Small intestine (tissue), 7 donors: ENCODE data around the gene TECPR2. TPM values are rescaled to one million over a fixed set of nuclear protein-coding genes. Genes with fewer than 3 reads are reported as not detected.
"Not testable (repeated sequence)": the region's sequence is repeated elsewhere in the genome, so short reads cannot be mapped to it uniquely, and the experiment has no call there.

ENCODE experiments used
- DNase-seq, 2 donors: peaks; one replicate each; pipeline versions ENCODE4 v3.0.0 to v3.0.0-alpha.2; 2013
- FAIRE-seq: peaks from 2 replicates; lab custom pipeline; 2012; peaks lifted over from hg19 to GRCh38; lab: Jason Lieb, UNC
- H3K27ac ChIP-seq, 3 donors: one replicate each; pipeline ENCODE4 v1.5.1; 2013; ENCODE audit warnings: low read length in 2 of 3, mild to moderate bottlenecking in 2 of 3, control low read depth in 1 of 3, inconsistent platforms in 1 of 3, low read depth in 1 of 3, moderate library complexity in 1 of 3
- H3K27me3 ChIP-seq, 3 donors: one replicate each; pipeline ENCODE4 v1.6.1; 2013; ENCODE audit warnings: low read length in 3 of 3, inconsistent platforms in 1 of 3; ENCODE audit not compliant: control insufficient read depth in 3 of 3, insufficient read depth in 3 of 3
- H3K36me3 ChIP-seq, 3 donors: one replicate each; pipeline ENCODE4 v1.6.1; 2013; ENCODE audit warnings: low read length in 3 of 3, inconsistent platforms in 1 of 3, low read depth in 1 of 3, mild to moderate bottlenecking in 1 of 3, moderate library complexity in 1 of 3; ENCODE audit not compliant: control insufficient read depth in 3 of 3, insufficient read depth in 2 of 3
- H3K4me1 ChIP-seq, 3 donors: one replicate each; pipeline ENCODE4 v1.6.1; 2013; ENCODE audit warnings: low read length in 2 of 3, inconsistent platforms in 1 of 3, low read depth in 1 of 3, mild to moderate bottlenecking in 1 of 3, moderate library complexity in 1 of 3; ENCODE audit not compliant: control insufficient read depth in 3 of 3, insufficient read depth in 2 of 3
- H3K4me3 ChIP-seq, 3 donors: one replicate each; pipeline ENCODE4 v1.5.1; 2013; ENCODE audit warnings: low read length in 3 of 3, control low read depth in 1 of 3, inconsistent platforms in 1 of 3, low read depth in 1 of 3, mild to moderate bottlenecking in 1 of 3, moderate library complexity in 1 of 3
- H3K9me3 ChIP-seq, 2 donors: one replicate each; pipeline ENCODE4 v1.6.1; 2013; ENCODE audit warnings: low read depth in 1 of 2, low read length in 1 of 2; ENCODE audit not compliant: control insufficient read depth in 2 of 2, insufficient read depth in 1 of 2
- WGBS, 3 donors: extraction: QIAGEN DNeasy Blood & Tissue Kit; methylation state at CpG; one replicate each; pipeline ENCODE4 v1.1.7; 2013; 5-methylcytosine and 5-hydroxymethylcytosine counted together
- polyA plus RNA-seq, 4 donors: library from polyadenylated mRNA; stranded (reverse) in 3 of 4; unstranded in 1 of 4; fragments of 200-250 nt in 3 of 4; fragments of 120-200 nt in 1 of 4; gene quantifications; one replicate each; pipeline versions ENCODE4 v1.2.1 to v1.2.3, GENCODE V29; 2013
- donor health status: healthy with polysubstance abuse.
- donor health status: control.
- donor health status: control.
- donor health status: Bipolar disorder and iron deficiency.
- donor health status: healthy.

TECPR2 gene
- polyA plus RNA-seq, 4 donors = 3.2 to 10.6 (median 7.6) TPM

DNA sequence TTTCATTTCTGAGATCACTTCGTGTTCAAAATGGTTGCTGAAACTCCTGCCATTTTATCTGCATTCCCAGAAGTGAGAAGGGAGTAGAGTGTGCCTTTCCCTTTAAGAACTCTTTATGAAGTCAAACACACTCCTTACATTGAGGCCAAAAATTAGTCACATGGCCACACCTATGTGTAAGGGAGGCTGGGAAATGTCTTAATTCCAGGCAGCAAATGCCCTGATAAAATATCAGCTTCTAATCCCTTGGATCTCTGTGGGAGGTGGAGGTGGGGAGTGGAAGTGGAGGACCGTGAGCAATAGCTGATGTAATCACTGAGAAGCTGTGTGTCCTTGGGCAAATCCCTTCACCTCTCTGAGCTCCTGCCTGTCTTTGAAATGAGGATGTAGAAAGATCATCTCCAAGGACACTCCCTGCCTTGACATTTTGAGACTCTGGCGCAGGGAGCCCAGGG, 169.5 kb downstream of the TECPR2 start:
- no peaks in the 10 kb centered on the region for H3K27me3 ChIP-seq
- WGBS, 3 donors = 60 to 73% (median 70%) methylated on average over 3 of the region's 3 CpGs
- FAIRE-seq = no peak
- peak in 1 of 2 donors; percentile 80 for DNase-seq
- H3K9me3 ChIP-seq = no peaks in the 10 kb centered on the region
- no peak overlapping the region for H3K4me3 ChIP-seq
- H3K4me1 ChIP-seq = peaks cover 0 to 30% (median 4%) of the 10 kb centered on the region in 3 donors
- no peaks in the 10 kb centered on the region for H3K36me3 ChIP-seq
- peak overlapping the region in 1 of 3 donors; percentile 28 for H3K27ac ChIP-seq

DNA sequence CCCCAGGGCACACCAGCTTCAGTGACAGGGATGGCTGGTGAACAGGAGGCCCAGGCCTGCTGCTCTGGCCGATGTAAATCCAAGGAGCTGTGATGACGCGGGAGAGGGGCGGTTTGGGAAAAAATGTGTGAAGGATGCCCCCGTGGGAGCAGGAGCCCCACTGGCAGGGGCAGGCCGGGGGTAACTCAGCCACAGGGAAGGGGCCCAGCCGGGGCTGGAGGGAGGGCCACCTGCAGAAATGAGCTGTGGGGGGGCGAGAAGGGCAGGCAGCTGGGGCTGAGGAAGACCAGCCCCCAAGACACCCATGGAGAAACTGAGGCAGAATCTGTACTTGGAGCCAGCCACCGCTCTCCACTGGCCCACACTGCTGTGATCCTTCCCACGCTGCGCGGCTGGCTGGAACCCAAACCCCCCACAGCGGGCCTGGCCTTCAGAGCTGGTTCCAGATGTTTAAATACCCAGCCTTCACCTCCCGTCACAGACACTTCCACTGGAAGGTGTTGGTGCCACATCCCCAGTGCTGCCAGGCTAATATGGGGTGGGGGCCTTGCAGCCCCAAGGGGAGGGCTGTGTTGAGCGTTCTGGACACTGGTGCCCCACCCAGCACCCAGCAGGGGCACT, 175.3 kb downstream of the TECPR2 start:
- Histone ChIP-seq H3K4me3 (no peak overlapping the region), H3K4me1 (peaks cover 0 to 46% (median 4%) of the 10 kb centered on the region in 3 donors), H3K9me3 (no peaks in the 10 kb centered on the region), H3K27ac (no peak overlapping the region), H3K27me3 (no peaks in the 10 kb centered on the region), H3K36me3 (no peaks in the 10 kb centered on the region)
- WGBS, 3 donors = 75 to 83% (median 81%) methylated on average over 13 to 15 of the region's 15 CpGs
- DNase-seq = no peak
- FAIRE-seq = no peak

DNA sequence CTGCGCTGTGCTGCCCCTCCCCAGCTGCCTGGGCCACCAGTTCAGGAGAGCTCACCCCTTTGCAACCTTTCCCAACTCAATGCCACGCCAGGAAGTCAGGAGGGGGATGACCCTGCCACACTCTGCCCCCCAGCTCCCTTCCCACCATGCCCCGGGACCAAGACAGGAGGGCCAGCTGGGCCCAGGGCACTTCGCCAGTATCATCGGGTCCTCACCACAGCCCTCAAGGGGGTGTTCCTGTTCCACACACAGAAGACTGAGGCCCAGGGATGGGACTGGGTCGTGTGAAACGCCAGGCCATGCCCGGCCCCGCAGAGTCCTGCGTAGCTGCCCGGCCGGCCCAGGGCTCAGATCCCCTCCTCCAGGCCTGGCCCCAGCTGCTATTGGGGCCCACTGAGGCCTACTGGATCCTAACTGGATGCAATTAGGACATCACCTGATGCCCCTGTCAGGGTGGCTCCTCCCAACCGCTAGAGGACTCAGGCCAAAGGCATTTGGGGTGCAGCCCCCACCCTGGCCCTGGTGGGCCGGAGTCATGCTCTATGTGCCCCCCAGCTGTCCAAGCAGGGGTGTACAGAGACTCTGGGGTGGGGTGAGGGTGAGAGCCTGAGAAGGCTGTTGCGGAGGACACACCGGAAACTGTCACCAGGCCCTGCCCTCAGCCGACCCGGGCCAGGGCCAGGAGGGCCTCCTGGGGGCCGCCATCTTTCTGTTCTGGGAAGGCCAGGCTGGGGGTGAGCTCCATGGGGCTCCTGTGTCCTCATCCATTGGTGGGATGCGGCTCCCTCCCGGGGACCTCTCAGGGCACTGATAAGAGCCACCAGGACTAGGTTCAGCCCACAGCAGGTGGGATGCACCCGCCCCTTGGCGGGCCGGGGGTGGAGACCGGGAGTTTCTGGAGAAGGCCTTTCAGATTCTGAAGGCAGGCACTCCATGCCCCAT, 176.1 kb downstream of the TECPR2 start:
- H3K36me3 ChIP-seq = no peaks in the 10 kb centered on the region
- H3K9me3 ChIP-seq = no peaks in the 10 kb centered on the region
- no peak overlapping the region for H3K4me3 ChIP-seq
- H3K27me3 ChIP-seq = no peaks in the 10 kb centered on the region
- no peak overlapping the region for H3K27ac ChIP-seq
- FAIRE-seq (no peak), DNase-seq (no peak)
- H3K4me1 ChIP-seq = peaks cover 0 to 46% (median 4%) of the 10 kb centered on the region in 3 donors
- 75 to 82% (median 77%) methylated on average over 24 to 25 of the region's 25 CpGs for WGBS, 3 donors

DNA sequence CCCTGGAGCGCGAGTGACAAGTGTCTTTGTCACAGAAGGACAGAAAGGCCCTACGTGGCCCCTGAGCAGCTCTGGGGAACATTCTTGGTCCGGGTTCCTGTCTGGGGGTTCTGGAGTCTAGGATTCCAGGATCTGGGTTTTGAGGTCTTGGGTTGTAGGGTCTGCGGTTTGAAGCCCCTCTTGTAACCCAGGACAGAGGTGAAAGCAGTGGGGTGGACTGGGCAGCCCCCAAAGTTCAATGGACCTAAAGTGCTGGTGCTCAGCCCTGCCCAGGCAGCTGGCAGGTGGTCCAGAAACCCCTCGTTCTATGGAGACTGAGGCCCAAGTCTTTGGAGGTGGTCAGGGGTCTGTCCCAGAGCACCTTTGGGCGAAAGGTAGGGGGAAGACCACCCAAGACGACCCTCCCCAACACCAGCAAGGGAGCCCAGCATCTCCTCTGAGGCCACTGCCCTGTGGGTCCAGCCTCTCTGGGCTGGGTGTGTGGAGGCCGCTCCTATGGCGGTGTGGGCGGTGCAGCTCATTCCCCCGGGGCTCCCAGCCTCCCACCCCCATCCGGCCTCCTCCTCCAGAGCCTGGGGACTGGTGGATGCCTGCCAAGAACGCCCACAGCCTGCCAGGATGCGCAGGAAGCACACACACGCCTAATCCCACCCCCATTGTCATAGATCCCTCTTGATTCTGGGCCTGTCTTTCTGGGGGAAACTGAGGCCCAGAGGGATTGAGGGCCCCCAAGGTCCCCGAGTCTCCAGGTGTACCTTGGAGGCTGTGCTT, 177.0 kb downstream of the TECPR2 start:
- 56 to 73% (median 66%) methylated on average over 17 of the region's 17 CpGs for WGBS, 3 donors
- FAIRE-seq = no peak
- H3K27ac ChIP-seq = peak overlapping the region in 1 of 3 donors; percentile 76

DNA sequence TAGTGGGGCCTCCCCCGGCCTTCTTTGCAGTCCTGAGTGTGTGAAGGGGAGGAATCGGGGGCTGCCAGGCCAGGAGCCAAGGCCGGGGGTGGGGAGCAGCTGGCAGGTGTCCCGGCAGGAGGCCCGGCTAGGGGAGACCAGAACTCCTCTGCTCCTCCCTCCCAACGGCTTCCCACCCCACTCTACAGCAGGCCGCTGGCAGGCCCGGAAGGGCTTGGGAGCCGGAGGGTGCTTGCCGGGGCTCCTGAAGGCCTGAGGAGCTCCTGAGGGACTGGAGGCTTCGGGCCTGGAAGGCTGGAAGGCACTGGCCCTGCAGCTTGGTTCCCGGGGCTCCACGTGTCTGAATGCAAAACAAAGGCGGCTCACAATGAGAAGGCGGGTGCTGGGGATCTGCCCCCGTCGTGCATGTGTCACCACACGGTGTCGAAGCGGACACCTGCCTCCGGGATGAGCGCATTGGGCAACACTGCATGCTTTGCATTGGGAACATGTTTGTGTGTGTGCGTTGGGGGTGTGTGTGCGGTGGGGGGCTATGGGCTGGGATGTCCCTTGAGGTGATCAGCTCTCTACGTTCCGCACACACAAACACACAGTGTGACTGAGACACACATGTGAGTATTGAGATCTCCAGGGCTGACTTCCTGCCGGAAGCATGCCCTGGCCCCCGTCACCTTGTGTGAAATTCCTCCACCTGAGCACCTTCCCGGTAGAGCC, 177.7 kb downstream of the TECPR2 start:
- no peaks in the 10 kb centered on the region for H3K9me3 ChIP-seq
- H3K27ac ChIP-seq = peak overlapping the region in 2 of 3 donors; percentile 24 to 76
- 53 to 66% (median 61%) methylated on average over 25 to 29 of the region's 29 CpGs for WGBS, 3 donors
- H3K27me3 ChIP-seq = peaks cover 0 to 4% (median 0%) of the 10 kb centered on the region in 3 donors
- H3K4me3 ChIP-seq = peak overlapping the region in 1 of 3 donors; percentile 11
- FAIRE-seq = no peak
- peaks cover 0 to 54% (median 4%) of the 10 kb centered on the region in 3 donors for H3K4me1 ChIP-seq
- peak in 1 of 2 donors; percentile 70 for DNase-seq
- H3K36me3 ChIP-seq = no peaks in the 10 kb centered on the region

More for the DNA sequence above, 177.0 kb downstream of the TECPR2 start:
- Histone ChIP-seq H3K4me3 (no peak overlapping the region), H3K4me1 (peaks cover 0 to 52% (median 4%) of the 10 kb centered on the region in 3 donors), H3K27me3 (peaks cover 0 to 4% (median 0%) of the 10 kb centered on the region in 3 donors), H3K36me3 (no peaks in the 10 kb centered on the region), H3K9me3 (no peaks in the 10 kb centered on the region)
- peak in 1 of 2 donors; percentile 65 for DNase-seq

DNA sequence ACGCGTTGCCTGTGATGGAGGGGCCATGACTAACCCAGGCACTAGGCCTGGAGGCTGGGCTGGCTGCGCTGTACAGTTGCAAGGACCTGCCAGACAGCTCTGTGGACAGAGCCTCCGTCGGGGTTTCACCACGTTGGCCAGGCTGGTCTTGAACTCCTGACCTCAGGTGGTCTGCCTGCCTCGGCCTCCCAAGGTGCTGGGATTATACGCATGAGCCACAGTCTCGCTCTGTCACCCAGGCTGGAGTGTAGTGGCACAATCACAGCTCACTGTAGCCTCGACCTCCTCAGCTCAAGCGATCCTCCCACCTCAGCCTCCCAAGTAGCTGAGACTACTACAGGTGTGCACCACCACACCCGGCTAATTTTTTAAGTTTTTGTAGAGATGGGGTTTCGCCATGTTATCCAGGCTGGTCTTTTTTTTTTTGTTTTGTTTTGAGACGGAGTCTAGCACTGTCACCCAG, 178.3 kb downstream of the TECPR2 start:
- not testable (repeated sequence) for DNase-seq, FAIRE-seq, H3K4me3 ChIP-seq, H3K27me3 ChIP-seq, H3K36me3 ChIP-seq, H3K9me3 ChIP-seq
- H3K27ac ChIP-seq = peak overlapping the region in 1 of 3 donors; percentile 24
- 93 to 94% (median 94%) methylated on average over 13 to 14 of the region's 14 CpGs for WGBS, 3 donors
- peaks cover 0 to 57% (median 4%) of the 10 kb centered on the region in 3 donors for H3K4me1 ChIP-seq

DNA sequence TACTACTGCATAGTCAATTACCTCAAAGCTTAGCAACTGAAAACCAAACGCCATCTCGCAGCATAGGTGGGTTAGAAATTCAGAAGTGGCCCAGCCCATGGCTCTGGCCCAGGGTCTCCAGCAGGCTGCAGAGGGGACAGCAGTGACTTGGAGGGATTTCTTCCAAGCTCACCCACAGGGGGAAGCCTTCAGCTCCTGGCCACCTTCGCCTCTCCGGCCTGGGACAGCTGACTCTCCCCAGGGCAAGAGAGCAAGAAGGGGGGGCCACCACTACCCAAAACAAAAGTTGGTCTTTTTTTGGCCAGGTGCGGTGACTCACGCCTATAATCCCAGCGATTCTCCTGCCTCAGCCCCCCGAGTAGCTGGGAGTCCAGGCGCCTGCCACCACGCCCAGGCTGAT, 179.0 kb downstream of the TECPR2 start:
- Histone ChIP-seq H3K36me3 (no peaks in the 10 kb centered on the region), H3K27ac (no peak overlapping the region), H3K4me1 (peaks cover 0 to 57% (median 4%) of the 10 kb centered on the region in 3 donors), H3K9me3 (no peaks in the 10 kb centered on the region), H3K4me3 (no peak overlapping the region), H3K27me3 (peaks cover 0 to 6% (median 0%) of the 10 kb centered on the region in 3 donors)
- no peak for DNase-seq
- no peak for FAIRE-seq
- WGBS, 3 donors = 43 to 76% (median 66%) methylated on average over 10 of the region's 10 CpGs
